Right cardiac atrium (tissue), 5 donors: ENCODE measurements around the gene WSCD1. TPM values are rescaled to one million over a fixed set of nuclear protein-coding genes. Genes with fewer than 3 reads are reported as not detected.
A peak's percentile ranks its signal among the peaks of the same experiment; 100 is the strongest.

ENCODE experiments used
- ATAC-seq, 2 donors: fragments of 200-7000 bp; cut with Tn5 transposase; one replicate each; pipeline versions ENCODE4 v1.8.0 to v1.9.1; 2020; ENCODE audit warnings: moderate library complexity in 2 of 2, mild to moderate bottlenecking in 1 of 2
- DNase-seq, 3 donors: peaks; one replicate each; pipeline ENCODE4 v3.0.0-alpha.2; 2020
- H3K27ac ChIP-seq: one replicate; pipeline ENCODE4 v1.5.1; 2013; ENCODE audit warnings: mild to moderate bottlenecking, low read length, control low read depth, moderate library complexity
- H3K27me3 ChIP-seq: one replicate; pipeline ENCODE4 v1.6.1; 2013; ENCODE audit not compliant: control insufficient read depth, insufficient read depth
- H3K4me1 ChIP-seq: one replicate; pipeline ENCODE4 v1.6.1; 2013; ENCODE audit warnings: low read length; ENCODE audit not compliant: control insufficient read depth, insufficient read depth
- H3K4me3 ChIP-seq: one replicate; pipeline ENCODE4 v1.5.1; 2013; ENCODE audit warnings: low read length, control low read depth
- H3K9me3 ChIP-seq: one replicate; pipeline ENCODE4 v1.6.1; 2013; ENCODE audit warnings: low read length; ENCODE audit not compliant: control insufficient read depth
- WGBS: extraction: QIAGEN DNeasy Blood & Tissue Kit; methylation state at CpG from one replicate; pipeline ENCODE4 v1.1.7; 2013; 5-methylcytosine and 5-hydroxymethylcytosine counted together
- intact Hi-C, 4 donors: fragments of 100-400 bp; cut with DNase I; formaldehyde crosslinking; loops; one replicate each; pipeline versions ENCODE4 v1.11.0 to v1.14.0; 2022 to 2023
- polyA plus RNA-seq: library from polyadenylated mRNA; stranded (reverse); fragments of 200-250 nt; gene quantifications from one replicate; pipeline ENCODE4 v1.2.3, GENCODE V29; 2013
- total RNA-seq, 4 donors: library from RNA; stranded (reverse); fragmentation: NEBNext Ultra II Directional; extraction: Animal tissue kit (Norgen Biotek cat#: 25700); gene quantifications; one replicate each; pipeline ENCODE4 v1.2.1, GENCODE V29; 2021
- donor health status: healthy with polysubstance abuse.
- donor health status: DM: no; HTN: yes; CAD: no.
- donor health status: DM: no; HTN: no; CAD: no.
- donor health status: DM: no; HTN: yes; CAD: no; lungs with severe emphysema.
- donor health status: DM: yes; HTN: yes; CAD: no.

Gene WSCD1
- total and polyA plus RNA-seq, 5 donors, result 2.6 to 9.2 (median 6.4) TPM

- Histone ChIP-seq H3K4me3 (no peak overlapping the region), H3K4me1 (no peaks in the 10 kb centered on the region), H3K27ac (no peak overlapping the region), H3K9me3 (no peaks in the 10 kb centered on the region), H3K27me3 (no peaks in the 10 kb centered on the region)
- intact Hi-C loops, result no loop called here
- 94% methylated on average over 28 of the region's 28 CpGs for WGBS
- DNase-seq (no peak), ATAC-seq (no peak)
These were observed 16.6 kb downstream of the WSCD1 start for GRCh38 chr17:6086603-6087400.

- H3K27ac ChIP-seq, result no peak overlapping the region
- no peak for ATAC-seq
- H3K4me1 ChIP-seq, result no peaks in the 10 kb centered on the region
- no peak overlapping the region for H3K4me3 ChIP-seq
- DNase-seq, result no peak
- no peaks in the 10 kb centered on the region for H3K27me3 ChIP-seq
- intact Hi-C loops, result no loop called here
- H3K9me3 ChIP-seq, result no peaks in the 10 kb centered on the region
- WGBS, result 94% methylated on average over 4 of the region's 4 CpGs
These were observed 18.0 kb downstream of the WSCD1 start for GRCh38 chr17:6088141-6088540.

- Histone ChIP-seq H3K9me3 (no peaks in the 10 kb centered on the region), H3K4me1 (no peaks in the 10 kb centered on the region), H3K4me3 (no peak overlapping the region), H3K27me3 (no peaks in the 10 kb centered on the region), H3K27ac (no peak overlapping the region)
- intact Hi-C loops, result no loop called here
- ATAC-seq (no peak), DNase-seq (no peak)
- WGBS, result 88% methylated on average over 20 of the region's 20 CpGs
These were observed 20.1 kb downstream of the WSCD1 start for GRCh38 chr17:6090253-6090652.

GRCh38 chr17:6092182-6092902, 22.2 kb downstream of the WSCD1 start:
- no peaks in the 10 kb centered on the region for H3K9me3 ChIP-seq
- ATAC-seq, result peak in 1 of 2 donors; percentile 19
- H3K27ac ChIP-seq, result no peak overlapping the region
- intact Hi-C loops, result no loop called here
- no peak for DNase-seq
- no peaks in the 10 kb centered on the region for H3K27me3 ChIP-seq
- no peaks in the 10 kb centered on the region for H3K4me1 ChIP-seq
- H3K4me3 ChIP-seq, result no peak overlapping the region
- WGBS, result 84% methylated on average over 14 of the region's 14 CpGs

GRCh38 chr17:6092903-6093468, 22.8 kb downstream of the WSCD1 start:
- Histone ChIP-seq H3K4me3 (no peak overlapping the region), H3K27ac (no peak overlapping the region), H3K4me1 (no peaks in the 10 kb centered on the region), H3K9me3 (no peaks in the 10 kb centered on the region), H3K27me3 (no peaks in the 10 kb centered on the region)
- WGBS, result 92% methylated on average over 11 of the region's 11 CpGs
- no peak for DNase-seq
- ATAC-seq, result no peak
- intact Hi-C loops, result no loop called here

- H3K4me3 ChIP-seq, result no peak overlapping the region
- intact Hi-C loops, result no loop called here
- peaks cover 2% of the 10 kb centered on the region for H3K4me1 ChIP-seq
- ATAC-seq, result no peak
- 53% methylated on average over 1 of the region's 1 CpG for WGBS
- no peak for DNase-seq
- no peak overlapping the region for H3K27ac ChIP-seq
- no peaks in the 10 kb centered on the region for H3K27me3 ChIP-seq
- no peaks in the 10 kb centered on the region for H3K9me3 ChIP-seq
These were observed 24.3 kb downstream of the WSCD1 start for GRCh38 chr17:6094453-6094852.

- Histone ChIP-seq H3K9me3 (no peaks in the 10 kb centered on the region), H3K27me3 (no peaks in the 10 kb centered on the region), H3K4me1 (peaks cover 2% of the 10 kb centered on the region), H3K27ac (no peak overlapping the region), H3K4me3 (no peak overlapping the region)
- intact Hi-C loops, result no loop called here
- 87% methylated on average over 11 of the region's 11 CpGs for WGBS
- DNase-seq, result no peak
- ATAC-seq, result no peak
These were observed 24.7 kb downstream of the WSCD1 start for GRCh38 chr17:6094926-6095325.

GRCh38 chr17:6095501-6095900, 25.3 kb downstream of the WSCD1 start:
- no peaks in the 10 kb centered on the region for H3K9me3 ChIP-seq
- H3K27me3 ChIP-seq, result no peaks in the 10 kb centered on the region
- peaks cover 2% of the 10 kb centered on the region for H3K4me1 ChIP-seq
- intact Hi-C loops, result no loop called here
- 82% methylated on average over 6 of the region's 6 CpGs for WGBS
- ATAC-seq (no peak), DNase-seq (no peak)
- no peak overlapping the region for H3K27ac ChIP-seq
- H3K4me3 ChIP-seq, result no peak overlapping the region

- intact Hi-C loops, result no loop called here
- Histone ChIP-seq H3K4me1 (peaks cover 2% of the 10 kb centered on the region), H3K27ac (no peak overlapping the region), H3K4me3 (no peak overlapping the region), H3K27me3 (no peaks in the 10 kb centered on the region), H3K9me3 (no peaks in the 10 kb centered on the region)
- ATAC-seq, result no peak
- WGBS, result 91% methylated on average over 13 of the region's 13 CpGs
- no peak for DNase-seq
These were observed 26.2 kb downstream of the WSCD1 start for GRCh38 chr17:6096201-6097004.

GRCh38 chr17:6097005-6097279, 26.8 kb downstream of the WSCD1 start:
- intact Hi-C loops, result no loop called here
- no peaks in the 10 kb centered on the region for H3K27me3 ChIP-seq
- peaks cover 2% of the 10 kb centered on the region for H3K4me1 ChIP-seq
- no peak for DNase-seq
- ATAC-seq, result no peak
- H3K27ac ChIP-seq, result no peak overlapping the region
- H3K4me3 ChIP-seq, result no peak overlapping the region
- H3K9me3 ChIP-seq, result no peaks in the 10 kb centered on the region
- 80% methylated on average over 10 of the region's 10 CpGs for WGBS
